Amniotic stem cell (primary cell): ENCODE results near the gene HSF4.

Experiments
- DNase-seq: peaks from one replicate; lab custom pipeline; 2025; lab: John Stamatoyannopoulos, UW

Gene HSF4

DNA sequence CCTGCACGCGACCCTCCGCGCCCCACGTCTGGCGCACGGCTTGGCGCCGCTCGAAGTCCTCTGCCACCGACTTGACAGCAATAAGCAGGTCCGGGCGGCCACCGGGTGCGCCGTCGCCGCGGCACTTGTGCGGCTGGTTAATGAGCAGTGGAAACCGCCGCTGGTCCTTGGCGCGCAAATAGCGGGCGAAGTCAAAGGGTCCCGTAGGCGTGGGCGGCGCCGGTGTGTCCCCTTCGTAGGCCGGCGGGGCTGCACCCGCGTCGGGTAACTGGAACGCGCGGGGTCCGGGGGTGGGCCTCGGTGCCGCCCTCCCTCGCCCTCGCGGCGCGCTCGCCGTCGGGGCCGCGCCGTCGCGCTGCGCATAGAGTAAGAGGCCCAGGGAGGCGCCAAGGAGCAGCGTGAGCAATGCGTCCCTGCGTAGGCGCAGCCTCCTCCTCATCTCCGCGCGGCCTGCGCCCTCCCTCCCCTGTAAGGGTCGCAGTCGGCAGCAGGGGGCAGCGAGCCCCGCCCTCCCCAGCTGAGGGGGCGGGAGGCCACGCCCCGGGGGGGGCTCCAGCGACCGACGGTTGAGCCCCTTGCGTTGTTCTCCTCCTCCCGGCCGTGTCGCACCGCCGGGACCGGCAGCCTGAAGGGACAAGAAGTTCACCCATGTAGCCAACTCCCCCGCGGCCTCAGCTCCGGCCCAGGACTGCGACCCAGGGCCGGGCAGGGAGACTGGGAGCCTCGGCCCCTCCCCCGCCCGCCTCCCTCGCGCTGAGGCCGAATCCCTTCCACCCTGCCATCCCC is 14.3 kb upstream of the HSF4 start:
- no peak for DNase-seq

DNA sequence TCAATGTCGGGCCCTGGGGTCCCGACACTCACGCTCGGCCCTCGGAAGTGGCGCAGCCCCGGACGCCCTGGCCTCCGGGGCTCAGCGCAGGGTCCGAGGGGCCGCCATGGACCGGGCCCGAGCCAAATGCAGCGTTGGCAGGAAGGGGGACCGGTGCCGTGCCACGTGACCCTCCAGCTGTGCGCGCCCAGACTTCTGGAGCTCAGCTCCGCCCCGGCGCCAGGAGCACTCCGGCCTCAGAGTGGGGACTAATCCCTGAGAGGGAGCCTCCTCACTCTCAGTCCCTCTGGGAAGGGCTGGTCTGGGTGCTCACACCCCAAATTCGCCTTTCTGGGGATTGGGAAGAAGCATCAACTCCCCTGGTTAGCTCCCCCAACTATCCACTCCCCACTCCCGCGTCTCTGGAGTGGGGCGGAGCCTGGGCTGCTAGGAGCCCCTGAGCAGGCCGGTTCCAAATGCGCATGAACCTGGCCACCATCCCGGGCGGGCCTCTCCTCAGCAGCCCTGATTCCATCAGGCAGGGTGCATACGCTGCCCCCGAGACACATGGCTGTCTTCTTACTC is 13.6 kb upstream of the HSF4 start, which contains the start of gene B3GNT9:
Gene B3GNT9, minus strand, starts transcription at position 166 of the 564 bp plus-strand sequence. CDS start 513 bp downstream, outside the sequence.
- DNase-seq, result peak; percentile 41

DNA sequence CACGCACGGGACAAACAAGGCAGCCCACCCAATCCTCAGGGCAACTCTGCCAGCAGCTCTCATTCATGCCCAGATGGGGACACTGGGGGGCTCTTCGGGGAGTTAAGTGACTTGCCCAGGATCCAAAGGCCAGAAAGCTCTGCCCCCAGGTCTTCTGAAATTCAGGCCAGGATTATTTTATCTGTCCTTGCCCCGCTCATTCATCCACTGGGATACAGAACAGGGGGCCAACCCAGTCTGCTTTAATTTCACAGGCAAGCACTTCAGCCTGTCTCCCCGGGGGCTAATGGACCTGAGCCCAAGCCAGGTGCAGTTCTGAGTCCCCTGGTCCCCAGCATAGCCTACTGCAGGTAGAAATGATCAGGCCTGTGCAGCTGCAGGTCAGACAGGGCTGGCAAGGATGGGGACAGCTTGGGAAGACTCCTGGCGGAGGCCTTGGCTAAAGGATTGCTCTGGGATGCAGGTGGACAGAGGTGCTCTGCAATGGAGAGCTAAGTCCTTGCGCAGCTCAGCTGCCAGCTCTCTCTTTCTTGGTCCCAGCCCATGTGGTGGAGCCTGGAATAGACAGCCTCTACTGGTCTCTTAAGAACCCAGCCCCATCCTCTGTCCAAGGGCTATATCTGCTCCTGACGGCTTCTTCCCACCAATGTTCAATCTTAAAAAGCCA is 13.0 kb upstream of the HSF4 start:
- DNase-seq, result no peak

DNA sequence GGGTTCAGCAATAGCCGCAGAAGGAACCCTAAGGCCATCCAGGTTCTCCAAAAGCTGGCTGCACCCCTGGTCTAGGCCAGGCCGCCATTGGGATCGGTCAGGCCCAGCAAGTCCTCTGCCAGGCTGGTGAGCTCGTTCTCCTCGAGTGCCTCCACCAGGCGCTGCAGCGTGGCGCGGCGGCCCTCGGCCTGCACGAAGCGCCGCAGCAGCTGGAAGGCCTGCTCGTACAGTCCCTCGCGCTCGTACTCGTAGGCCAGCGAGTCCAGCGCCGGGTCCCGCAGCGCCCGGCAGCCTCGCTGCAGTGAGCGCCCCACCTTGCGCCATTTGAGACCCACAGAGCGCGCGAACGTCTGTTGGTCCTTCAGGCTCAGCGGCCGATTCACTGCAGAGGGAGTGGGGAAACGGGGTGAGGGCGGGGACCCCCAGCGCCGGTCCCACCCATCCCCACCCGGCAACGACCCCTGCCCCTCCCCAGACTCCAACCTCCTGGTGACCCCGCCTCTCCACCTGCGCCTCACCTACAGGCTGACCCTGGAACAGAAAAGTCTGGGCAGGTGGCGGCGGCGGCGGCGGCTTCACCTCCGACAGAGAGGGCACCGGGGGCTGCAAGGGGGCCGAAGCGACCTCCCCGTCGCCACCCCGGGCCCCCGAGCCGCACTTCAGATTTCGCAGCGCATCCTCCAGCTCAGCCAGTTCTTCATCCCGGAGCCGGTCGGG is 9.8 kb upstream of the HSF4 start:
- no peak for DNase-seq

DNA sequence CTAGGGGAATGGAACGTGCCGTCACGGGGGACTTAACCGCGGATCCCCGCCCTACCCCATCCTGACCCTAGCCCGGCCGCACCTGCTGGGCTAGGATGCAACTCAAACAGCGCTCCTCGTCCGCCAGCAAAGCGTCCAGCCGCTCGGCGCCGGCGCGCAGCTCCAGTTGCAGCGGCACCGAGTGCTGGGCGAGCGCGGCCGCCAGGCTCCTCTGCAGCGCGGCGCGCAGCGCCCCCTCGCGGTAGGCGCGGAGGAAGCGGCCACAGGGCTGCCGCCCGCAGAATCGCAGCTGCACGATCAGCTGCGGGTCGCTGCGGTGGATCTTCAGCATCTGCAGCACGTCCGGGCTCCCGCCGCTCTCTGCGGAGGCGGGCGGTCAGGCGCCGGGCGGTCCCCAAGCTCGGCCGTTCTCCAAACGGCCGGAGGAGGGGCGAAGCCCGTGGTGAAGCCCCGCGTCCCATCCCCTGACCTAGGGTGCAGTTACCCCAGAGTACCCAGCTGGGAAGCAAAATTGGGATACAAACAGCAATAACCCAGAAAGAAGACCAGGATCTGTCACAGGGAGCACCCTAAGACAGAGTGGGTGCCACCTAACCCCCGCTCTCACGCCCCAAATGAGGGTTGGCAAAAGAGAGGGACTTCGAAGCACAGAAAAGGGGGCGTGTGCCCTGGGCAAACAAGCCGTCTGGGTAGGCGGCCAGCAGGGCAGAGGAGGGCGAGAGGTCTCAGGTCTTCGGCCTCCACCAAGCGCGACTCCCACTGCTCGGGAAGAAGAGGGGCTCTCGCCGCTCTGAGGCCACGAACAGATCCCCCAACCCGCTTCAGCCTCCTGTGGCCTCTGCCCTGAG is 9.0 kb upstream of the HSF4 start:
- no peak for DNase-seq

DNA sequence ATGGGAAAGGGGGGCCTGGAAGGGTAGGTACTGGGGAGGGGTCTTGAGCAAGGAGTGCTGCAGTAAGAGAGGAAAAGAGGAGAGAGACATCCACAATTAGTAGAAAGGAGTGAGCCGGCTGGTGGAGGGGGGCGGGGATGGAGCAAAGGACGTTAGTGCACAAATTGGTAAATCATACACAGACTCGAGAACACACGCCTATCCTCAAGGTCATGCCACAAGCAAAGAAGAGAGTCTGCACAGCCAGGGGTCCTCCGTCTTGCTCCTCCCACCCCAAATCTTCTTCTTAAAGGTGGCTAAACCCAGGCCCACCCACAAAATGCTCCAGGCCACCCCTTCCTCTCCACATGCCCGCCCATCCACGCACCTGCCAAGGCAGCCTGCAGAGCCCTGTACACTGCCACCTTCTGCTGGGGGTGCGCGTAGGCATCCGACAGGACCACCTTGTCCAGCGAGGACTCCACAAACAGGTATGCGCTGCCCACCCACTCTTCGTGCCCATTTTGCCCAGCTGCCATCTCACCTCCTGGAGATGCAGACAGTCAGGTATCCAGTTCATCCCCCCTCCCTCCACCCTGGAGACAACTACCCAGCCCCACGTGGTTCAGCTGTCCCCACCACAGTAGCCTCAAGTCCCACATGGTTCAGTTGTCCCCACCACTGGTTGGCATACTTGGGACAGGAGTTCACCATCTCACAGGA is 8.3 kb upstream of the HSF4 start:
- DNase-seq, result no peak

DNA sequence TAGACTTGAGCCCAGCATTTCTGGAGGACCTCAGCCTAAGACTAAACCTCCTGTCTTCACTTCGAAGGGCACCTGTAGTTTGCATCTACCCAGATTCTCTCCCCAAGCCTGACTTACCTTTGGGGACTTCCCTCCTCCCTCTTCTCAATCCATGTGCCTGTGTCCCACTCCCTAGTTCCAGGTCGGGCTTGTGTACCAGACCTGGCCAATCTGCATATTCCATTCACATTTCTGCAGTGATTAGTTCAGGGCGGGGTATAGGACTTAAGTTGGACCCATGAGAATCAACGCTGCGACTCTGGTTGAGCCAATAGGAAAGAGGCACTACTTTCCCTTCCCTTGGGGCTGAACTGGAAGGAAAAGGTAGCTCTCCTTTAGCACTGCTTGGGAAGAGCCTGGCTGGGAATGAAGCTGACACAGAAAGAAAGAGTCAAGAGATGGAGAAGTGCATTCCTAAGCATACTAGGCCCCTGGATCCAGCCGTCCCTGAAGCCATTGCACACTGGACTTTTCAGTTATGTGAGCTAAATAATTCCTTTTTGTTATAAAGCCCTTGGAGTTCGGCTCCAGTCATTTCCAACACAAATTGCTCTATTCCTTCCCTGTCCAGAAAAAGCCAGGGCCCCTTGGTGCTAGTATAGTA is 7.3 kb upstream of the HSF4 start:
- DNase-seq, result no peak

DNA sequence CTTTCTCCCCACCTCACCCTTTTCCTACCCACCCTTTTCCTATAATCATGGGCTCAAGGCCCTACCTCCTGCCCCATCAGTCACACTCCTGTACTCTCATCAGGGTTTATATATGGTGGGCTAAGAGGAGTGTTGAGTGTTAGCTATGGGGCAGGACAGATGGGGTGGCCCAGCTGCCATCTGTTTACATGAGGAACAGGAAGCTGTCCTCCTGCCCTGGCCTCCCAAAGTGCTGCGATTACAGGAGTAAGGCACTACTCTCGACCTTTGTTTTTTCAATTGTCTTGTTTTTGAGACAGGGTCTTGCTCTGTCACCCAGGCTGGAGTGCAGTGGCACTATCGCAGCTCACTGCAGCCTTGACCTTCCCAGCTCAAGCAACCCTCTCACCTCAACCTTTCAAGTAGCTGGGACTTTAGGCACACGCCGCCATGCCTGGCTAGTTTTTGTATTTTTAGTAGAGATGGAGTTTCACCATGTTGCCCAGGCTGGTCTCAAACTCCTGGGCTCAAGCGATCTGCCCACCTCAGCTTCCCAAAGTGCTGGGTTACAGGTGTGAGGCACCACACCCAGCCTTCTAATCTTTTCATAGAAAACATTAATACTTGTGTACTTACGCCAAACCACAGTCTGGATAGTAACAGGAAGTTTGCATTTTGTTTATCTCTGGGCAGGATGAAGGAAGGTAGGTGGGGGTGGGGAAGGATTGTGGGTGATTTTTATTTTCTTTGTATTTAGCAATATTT is 6.5 kb upstream of the HSF4 start:
- DNase-seq, result no peak

DNA sequence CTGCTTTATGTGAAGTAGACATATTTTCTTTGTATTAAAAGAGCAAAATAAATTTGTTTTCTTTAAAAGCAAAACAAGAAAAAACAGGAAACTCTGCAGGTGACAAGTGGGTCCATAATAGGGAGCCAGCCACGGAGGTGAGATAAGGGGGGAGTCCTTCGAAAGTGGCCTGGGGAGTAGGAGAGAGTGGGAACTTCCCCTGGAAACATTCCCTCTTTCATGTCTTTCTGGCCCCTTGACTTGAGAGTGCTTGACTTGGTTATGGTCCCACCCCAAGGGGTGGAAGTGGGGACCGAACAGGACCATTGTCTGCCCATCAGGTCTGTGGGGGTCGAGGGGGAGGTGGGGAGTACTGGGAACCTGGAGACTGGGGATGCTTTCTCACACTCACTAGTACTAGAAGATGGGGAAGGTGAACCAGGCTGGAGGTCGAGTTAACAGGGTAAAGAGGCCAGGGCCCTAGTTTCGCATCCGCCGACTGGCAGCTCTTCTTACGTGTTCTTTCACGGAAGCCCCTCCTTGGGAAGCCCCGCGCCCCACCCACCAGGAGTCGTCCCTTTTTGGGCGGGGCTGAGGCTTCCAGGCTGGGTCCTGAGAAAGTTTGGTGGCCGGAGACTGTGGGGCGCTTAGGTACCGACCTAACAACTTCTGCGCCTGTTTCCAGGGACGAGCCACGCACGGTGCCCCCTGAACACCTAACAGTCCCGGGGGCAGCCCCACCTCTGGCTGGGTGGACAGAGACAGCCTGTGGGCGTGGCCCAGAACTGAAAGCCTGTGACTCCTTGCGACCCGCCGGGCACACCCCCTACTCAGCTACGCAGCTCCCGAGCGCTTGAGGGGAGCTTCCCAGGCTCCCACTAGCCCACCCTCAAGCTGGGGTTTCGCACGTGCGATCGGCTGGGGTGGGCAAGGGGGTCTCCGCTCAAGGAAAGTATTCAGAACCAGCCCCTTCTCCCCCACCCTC is 5.6 kb upstream of the HSF4 start:
- DNase-seq, result no peak

DNA sequence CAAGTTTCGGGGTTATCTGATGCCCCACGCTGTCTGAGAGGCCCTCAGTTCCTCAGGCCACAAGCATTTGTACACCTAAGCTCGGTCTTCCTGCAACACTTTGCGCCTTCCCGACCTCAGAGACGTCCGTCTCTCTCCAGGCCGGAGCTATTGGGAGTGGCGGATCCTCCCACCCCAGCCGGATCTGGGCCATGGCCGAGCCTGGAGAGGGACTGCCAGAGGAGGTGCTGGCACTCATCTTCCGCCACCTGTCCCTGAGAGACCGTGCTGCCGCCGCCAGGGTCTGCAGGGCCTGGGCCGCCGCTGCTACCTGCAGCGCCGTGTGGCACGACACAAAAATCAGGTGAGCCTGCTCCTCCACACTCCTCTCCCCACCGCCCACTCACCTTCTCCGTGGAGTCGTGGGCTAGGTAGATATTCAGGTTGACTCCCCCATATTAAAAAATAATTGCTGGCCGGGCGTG is 2.9 kb upstream of the HSF4 start:
- no peak for DNase-seq

DNA sequence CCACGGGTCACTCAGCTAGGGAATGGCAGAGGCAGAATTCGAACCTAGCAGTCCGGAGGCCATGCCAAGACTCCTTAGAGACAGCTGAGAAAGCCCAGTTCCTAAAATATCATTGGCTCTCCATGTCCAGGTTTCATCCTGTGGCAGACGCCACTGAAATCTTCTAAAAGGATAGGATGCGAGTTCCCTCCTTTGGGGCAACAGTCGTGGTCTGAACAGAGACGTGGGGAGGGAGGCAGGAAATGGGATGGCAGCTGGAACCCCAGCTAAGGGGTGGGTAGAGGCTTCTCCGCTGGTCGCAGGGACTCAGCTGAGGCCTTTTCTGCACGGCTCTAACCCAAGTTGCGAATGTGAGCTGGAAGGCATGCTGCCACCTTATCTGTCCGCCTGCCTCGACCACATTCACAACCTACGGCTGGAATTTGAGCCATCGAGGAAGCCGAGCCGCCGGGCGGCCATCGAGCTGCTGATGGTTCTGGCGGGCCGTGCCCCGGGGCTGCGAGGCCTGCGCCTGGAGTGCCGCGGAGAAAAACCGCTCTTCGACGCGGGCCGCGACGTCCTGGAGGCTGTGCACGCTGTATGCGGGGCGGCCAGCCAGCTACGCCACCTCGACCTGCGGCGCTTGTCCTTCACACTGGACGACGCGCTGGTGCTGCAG is 1.9 kb upstream of the HSF4 start:
- DNase-seq, result no peak

DNA sequence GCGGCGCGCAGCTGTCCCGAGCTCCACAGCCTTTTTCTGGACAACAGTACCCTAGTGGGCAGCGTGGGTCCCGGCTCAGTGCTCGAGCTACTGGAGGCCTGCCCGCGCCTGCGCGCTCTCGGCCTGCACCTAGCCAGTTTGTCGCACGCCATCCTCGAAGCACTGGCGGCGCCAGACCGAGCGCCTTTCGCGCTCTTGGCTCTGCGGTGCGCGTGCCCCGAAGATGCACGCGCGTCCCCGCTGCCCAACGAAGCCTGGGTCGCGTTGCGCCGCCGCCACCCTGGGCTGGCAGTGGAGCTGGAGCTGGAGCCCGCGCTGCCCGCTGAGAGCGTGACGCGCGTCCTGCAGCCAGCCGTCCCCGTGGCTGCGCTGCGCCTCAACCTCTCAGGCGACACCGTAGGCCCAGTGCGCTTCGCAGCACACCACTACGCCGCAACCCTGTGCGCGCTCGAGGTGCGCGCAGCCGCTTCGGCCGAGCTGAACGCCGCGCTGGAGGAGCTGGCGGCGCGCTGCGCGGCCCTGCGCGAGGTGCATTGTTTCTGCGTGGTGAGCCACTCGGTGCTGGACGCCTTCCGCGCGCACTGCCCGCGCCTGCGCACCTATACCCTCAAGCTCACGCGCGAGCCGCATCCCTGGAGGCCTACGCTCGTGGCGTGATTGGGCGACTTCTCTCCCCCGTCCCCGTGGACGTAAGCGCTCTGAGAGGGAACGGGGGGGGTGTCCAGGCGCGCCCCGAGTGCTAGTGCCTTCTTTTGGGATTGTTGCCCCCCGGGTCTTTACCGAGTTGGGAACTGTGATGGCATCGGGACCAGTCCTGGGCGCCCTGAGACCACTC is 1.2 kb upstream of the HSF4 start:
- DNase-seq, result no peak

DNA sequence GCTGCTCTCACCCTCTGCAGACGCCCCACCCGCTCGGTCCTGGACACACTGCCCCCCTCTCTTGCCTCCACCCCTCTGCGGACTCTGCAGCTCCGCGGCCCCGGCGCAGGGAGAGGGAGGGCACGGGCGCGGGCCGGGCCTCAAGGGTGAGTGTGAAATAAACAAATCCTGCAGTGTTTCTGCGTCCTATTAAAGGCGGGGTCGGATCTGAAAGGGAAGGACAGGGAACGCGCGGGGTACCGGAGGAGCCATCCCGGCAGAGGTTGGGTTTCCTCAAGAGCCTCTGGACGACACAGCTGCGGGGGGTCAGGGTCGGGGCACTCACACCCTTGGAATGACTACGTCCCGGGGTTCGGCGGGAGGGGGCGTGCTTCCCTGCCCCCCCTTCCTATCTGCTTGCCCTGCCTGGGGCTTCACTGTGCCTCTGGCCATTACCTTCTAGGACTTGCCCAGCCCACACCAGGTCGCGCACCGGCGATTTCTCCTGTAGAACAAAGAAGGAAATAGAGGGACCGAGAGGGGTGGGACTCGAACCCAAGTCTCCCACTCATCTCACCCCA is 466 bp upstream of the HSF4 start:
- no peak for DNase-seq

DNA sequence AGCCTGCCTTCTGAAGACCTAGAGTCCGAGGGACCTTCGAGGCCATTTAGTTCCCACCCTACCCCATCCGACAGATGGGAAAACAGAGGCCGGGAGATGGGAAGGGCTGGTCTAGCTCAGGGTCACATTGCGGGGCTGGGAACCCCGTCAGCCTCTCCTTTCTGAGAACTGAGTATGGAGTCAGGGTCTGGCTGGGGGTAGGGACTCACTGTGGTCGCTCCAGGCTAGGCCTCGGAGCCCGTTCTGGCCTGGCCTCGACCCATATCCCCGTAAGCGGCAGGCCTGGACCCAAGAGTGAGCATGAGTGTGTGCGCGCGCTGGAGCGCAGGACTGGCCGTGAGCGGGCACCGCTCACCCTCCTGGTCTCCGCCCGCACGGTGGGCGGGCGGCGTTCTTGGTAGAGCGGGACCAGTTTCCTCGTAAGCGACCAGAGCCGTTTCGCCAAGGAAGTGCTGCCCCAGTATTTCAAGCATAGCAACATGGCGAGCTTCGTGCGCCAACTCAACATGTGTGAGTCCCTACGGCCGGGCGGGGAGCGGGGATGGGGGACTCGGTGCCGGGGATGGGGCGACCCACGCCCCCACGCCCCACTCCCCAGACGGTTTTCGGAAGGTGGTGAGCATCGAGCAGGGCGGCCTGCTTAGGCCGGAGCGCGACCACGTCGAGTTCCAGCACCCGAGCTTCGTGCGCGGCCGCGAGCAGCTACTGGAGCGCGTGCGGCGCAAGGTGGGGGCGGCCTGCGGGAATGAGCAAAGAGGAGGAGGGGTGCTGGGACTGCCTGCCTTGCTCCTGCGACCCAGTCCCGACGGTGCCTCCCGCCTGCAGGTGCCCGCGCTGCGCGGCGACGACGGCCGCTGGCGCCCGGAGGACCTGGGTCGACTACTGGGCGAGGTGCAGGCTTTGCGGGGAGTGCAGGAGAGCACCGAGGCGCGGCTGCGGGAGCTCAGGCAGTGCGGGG is 855 bp downstream of the HSF4 start:
- DNase-seq, result no peak

DNA sequence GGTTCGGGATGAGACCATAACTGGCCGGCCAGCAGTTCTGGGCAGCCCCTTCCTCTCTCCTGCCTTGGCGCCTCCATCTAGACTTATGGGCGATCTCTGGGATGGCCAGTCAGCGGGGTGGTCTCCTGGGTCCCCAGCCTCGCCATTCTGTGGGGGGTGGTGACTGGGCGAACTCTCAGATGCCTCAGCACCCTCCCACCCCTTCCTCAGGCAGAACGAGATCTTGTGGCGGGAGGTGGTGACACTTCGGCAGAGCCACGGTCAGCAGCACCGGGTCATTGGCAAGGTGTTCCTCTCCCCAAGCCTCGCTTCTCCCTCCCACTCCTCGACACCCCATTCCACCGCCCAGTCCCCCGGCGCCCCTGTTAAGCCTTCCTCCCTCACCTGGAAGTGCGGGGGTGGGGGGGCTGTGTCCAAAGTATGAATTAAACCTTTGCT is 1.6 kb downstream of the HSF4 start:
- no peak for DNase-seq
